Glomerular visceral epithelial cell (primary cell): ENCODE measurements around the gene MTA1.

ENCODE experiments used
- DNase-seq: peaks from one replicate; pipeline ENCODE4 v3.0.0-alpha.2; 2016; ENCODE audit errors: extremely low spot score

MTA1 gene

DNA sequence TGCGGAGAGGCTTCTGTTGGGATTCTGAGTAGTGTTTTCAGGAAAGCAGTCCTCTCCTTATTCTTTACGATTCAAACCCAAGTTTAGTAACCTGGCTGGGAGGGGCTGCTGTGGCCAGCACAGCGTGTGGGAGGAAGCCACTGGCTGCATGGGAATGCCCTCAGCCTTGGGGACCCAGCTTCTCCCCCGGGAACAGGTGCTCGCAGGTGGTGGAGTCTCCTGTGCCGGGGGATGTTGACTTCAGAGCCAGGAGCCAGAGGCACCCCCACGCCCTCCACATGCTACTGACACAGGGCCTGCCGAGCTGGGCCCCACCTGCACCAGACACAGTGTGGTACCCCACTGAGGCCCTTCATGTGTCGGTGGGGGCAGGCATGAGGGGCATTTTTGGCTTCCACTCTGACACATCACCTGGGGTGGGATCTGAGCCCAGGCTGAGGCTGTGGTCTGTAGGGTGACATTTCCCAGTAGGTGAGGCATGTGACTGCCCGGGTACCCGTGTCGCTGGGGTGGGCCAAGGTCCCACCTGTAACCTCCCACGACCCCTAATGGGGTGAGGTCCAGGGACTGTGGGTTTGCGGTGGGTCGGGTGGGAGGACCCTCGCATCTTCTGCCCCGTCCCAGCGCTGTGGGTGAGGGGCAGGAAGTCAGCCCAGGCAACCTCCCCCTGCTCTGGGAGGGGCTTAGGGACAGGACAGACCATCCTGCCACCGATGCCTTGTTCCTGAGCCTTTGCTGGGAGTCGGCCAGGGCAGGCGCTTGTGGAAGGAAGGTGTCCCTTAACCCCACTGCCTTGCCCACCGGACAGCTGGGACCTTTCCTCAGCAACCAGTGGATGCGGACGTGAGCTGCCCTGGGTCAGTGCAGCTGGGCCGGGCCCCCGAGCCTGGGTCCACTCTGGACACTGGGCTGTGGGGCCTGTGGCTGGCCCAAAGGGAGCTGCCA, 26.5 kb downstream of the MTA1 start:
- DNase-seq, result no peak

DNA sequence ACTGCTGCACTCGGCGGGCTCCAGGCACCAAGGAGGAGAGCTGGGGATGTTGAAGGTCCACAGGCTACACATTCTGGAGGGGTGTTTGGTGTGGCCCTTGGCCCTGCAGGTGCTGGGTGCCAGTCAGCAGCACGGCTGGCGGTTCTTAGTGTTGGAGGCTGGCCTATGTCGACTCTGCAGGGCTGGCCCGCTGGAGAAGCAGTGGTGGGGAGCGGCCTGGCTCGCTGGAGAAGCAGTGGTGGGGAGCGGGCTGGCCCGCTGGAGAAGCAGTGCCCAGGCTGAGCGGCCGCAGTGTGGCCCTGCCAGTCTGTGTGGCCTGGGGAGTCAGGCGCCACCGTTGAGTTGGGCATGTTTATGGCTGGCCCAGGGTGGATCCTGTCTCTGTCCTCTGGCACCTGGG, 27.3 kb downstream of the MTA1 start:
- DNase-seq, result no peak

DNA sequence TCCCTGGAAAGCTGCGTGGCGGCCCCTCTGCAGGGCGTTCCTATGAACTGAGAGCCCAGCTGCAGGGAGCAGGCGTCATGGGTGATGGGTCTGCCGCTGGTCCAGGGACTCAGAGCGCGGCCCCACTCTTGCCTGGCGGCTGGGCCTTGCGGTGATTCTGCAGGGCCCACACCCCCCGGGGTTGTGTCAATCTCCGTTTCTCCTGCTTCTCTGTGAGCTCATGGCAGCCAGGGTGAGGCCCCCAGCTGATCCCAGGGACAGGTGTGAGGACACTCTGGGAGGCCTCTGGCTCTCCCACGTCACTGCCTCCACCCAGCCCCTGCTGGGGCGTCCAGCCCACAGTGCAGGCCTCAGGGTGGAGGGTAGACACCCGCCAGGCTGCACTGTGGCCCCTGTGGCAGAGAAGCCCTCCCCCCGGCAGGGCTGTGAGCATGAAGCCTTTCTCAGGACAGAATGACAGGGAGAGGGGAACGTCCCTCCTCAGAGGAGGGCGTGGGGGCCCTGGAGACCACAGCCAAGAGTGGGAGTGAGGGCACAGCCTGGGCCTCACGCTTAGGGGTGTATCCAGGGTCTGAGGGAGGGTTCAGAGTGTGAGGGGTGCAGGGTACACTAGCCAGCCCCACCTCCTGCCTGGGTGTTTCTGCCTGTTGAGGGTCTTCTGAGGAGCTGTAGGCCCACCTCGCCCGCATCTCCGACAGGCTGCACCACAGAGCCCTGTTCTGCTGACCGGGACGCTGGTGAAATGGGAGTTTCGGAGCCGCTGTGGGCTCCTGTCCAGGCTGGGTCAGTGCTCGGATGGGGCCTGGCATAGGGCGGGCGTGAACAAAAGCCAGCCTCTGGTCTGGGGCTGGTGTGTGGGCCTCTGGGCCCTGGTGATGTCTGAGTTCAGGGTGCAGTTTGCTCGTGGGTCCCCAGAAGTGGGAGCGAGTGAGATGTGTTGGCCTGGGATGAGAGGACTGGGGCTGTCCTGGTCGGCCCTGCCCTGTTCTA, 28.3 kb downstream of the MTA1 start:
- DNase-seq, result no peak

DNA sequence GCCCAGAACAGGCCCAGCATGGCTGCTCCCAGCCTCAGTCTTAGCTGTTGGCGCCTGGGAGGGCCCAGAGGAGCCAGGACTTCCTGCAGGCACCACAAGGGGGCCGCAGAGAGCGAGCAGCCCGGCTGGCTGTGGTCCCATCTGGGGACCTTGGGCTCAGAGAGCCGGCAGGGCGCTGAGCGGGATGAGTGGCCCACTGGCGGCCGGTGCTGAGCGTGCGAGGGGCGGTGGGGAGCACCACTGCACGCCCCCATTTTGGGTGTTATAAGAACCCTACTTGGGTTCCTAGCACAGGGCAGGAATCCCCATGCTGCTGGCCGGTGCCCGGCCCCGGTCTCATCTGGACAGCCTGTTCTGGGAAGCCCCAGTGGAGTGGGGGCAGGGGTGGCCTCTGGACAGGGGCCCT, 29.1 kb downstream of the MTA1 start:
- peak; percentile 43 for DNase-seq

DNA sequence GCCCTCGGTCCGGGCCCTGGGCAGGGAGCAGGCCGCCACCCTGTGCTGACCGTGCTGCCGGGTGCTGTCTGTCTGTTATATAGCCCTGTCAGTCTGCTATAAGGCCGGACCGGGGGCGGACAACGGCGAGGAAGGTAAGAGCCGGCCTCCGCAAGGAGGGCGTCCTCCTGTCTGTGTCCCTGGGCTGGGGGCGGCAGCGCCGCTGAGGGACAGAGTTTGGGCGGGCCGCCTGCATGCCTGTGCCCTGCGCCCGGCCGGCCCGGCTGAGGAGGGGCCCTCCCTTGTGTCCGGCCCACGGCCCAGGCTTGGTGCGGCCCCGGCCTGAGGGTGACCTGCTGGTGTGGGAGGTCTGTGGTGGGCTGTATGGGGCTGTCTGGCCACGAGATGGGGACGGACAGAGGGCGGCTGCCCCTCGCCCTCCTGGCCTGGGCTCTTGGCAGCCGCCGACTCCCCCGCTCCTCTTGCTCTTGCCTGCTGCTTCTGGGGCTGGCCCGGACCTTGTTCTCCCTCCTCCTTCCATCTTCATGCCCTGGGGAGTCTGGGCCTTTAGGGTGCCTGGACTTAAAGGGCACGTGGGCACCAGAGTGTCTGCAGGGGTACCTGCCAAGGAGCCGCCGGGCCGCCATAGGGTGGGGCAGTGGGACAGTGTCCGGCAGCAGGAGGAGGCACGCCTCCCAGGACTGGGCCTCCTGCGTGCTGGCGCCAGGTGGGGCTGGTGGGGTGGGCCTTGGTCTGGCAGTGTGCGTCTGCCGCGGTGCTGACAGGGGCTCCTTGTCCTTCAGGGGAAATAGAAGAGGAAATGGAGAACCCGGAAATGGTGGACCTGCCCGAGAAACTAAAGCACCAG, 29.9 kb downstream of the MTA1 start:
- DNase-seq, result no peak

DNA sequence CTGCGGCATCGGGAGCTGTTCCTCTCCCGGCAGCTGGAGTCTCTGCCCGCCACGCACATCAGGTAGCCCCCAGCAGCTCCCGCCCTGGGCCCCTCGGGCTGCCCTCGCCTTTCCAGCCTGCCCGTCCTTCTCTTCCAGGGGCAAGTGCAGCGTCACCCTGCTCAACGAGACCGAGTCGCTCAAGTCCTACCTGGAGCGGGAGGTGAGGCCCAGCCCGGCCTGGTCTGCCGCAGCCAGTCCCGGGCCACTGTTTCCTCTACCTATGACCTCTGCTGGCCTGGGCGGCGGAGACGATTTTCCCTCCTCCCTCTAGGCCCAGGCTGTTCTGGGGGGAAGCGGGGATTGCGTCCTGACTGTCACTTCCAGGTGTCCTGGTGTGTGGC, 30.5 kb downstream of the MTA1 start:
- DNase-seq, result no peak

DNA sequence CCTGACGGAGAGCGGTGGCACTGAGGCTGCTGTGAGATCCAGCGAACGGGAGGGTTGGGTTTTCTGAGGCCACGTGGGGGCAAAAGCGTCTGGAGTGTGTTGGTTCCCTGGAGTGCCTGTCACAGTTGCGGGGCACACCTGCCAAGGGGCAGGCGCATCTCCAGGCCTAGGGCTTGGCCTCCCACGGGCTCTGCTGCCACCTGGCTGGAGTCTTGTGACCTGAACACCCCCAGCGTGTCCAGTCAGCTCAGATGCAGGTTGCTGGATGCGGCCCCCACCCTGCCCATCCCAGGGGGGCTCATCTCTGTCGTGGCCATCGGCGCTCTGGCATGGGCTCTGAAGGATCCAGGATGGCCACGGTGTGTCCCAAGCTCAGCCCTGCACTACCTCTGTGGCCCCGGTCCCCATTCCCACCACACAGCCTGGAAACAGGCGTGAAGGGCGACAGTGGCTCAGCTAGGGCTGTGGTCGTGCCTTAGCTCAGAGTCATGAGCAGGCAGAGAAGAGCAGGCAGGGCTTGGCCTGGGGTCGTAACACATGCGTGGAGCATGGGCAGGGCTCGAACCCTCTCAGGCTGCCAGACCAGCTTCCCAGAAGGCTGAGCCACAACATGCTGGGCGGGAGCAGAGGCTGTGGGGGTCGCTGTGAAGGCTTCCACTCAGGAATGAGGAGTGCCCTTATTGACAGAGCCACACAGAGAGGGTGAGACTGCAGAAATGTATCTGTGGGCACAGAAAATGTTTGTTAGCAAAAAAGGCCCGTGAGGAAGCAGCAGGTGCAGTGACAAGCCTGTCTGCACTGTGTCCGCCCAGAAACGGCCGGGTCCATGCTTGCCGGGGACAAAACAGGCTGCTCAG, 31.5 kb downstream of the MTA1 start:
- DNase-seq, result no peak

DNA sequence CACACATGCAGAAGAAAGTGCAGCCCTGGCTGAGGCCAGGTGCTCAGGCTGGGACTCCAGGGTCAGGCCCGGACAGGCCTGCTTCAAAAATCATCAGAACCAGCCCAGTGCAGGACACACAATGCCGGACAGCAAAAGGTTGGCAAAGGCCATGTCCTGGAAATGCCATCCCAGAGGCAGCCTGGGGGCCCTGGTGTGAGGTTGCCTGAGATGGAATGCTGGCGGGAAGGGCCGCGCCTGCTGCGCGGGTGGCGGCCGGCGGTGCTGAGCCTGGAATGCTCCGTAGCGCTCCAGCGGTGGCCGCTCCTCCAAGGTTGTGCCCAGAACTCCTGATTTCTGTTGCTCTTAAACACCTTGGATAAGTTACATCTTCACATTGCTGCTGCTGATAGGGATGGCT, 33.3 kb downstream of the MTA1 start:
- DNase-seq, result no peak

DNA sequence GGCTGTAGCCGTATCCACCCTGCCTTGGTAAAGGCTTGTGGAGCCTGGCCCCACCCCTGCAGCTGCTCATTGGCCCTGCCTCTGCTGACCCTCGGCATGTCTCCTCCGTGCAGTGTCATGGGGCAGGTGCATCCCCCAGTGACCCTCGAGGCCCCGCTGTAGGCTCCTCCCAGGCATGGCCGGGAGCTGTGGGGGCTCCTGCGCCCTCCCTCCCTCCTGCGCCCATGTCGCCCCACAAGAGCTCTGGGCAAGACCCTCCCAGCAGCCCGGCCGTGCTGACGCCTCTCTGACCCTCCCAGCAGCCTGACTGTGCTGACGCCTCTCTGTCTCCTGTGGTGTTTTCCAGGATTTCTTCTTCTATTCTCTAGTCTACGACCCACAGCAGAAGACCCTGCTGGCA, 34.2 kb downstream of the MTA1 start:
- no peak for DNase-seq

DNA sequence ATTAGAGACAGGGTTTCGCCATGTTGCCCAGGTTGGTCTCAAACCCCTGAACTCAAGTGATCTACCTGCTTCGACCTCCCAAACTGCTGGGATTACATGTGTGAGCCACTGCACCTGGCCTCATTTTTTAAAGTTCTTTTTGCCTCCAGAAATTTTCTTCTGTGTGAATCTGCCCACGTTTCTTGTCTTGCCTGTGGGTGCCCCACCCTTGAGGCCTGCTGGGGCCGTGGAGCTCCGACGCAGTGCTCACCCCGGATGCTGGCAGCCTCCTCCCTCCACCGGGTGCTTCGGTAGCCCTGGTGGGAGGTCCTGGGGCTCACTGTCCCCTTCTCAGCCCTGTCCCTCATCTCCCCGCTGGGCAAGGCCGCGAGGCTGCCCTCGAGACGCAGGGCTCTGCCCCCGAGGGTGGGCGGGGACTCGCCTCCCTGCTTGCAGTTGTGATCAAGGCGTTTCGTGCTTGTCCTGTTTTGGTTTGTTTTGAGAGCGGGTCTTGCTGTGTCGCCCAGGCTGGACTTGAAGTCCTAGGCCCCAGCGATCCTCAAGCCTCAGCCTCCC, 35.5 kb downstream of the MTA1 start:
- no peak for DNase-seq

DNA sequence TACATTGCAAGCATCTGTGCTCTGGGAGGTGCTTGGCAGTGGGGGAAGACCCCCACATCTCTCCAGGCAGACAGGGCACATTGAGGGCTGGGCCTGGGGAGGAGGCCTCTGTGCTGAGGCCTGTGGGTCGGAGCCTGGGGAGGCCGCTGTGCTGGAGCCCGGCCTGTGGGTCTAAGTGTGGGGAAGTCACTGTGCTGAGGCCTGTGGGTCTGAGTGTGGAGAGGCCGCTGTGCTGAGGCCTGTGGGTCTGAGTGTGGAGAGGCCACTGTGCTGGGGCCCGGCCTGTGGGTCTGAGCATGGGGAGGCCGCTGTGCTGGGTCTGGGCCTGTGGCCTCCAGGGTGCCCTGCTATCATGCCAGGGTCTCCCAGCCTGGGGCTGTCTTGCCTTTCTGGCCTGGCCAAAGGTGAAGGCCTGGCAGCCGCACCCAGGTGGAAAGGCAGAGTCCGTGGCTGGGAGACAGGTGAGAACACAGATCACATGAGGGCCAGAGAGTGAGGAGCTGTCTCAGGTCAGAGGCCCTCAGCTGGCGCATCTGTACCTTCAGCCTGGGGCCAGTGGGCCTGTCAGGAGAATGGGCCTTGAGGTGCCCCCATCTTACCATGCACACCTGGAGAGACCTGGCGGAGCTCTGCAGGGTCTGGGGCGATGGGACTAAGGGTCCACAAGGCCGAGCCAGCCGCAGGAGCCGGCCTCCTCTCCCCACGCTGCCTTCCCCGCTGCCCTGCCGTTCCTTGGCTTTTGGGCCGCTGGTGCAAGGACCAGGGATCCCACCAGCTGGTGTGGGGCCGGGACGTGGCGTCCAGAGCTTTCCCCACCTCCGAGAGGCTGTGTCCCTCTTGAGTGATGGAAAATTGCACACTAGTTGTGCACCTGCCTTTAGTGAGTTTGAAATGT, 36.4 kb downstream of the MTA1 start:
- no peak for DNase-seq

DNA sequence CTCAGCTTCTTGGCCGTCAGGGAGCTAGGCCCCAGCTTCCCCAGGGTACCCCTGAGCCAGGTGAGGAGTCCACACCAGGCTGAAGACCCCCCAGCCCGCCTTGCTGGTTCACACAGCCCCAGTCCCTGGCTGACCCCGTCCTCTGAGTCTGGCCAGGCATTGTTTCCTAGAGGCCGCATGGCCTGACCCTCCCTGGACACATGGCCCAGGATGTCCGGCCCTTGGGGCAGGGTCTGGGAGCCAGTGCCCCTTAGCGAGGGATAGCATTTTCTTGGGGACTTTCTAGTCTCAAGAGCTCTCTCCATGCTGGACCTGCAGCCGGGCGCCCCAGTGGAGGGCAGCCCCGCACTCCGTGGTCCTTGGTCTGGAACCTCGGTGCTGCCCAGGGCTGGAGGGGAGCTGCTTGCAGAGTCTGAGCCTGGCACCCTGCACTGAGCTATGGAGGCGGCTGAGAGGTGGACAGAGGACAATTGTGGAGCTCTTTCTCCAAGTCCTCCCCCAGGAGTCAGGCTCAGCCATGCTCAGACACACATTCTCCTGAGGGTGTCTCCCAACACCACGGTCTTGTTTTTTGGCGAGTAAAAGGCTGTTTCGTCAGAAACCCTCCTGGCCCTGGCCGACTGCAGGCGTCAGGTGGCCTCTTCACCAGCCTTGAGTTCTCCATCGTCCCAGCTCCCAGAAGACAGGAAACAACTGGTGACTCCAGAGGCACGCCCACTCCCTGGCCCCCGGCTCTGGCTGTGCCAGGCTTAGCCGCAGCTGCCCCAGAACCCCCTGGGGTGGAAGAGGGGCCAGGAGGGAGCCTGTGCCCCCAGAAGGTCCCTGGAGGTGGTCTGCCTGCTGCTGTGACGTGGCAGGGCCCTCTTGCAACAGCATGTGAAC, 37.4 kb downstream of the MTA1 start:
- no peak for DNase-seq

DNA sequence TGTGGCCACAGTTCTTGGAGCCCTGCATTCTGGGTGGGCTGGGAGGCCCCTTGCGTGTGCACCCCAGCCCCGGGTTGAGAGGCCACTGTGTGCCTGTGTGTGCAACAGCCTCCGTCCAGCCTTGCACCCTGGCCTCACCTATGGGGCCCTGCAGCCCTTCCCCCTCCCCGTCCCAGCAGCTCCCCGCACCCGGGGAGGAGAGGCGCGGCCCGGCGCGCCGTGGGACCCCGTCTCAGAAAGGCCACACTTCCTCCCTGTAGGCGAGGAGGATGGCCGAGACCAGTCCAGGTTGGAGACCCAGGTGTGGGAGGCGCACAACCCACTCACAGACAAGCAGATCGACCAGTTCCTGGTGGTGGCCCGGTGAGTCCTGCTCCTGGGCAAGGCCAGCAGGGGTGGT, 38.4 kb downstream of the MTA1 start:
- DNase-seq, result no peak

DNA sequence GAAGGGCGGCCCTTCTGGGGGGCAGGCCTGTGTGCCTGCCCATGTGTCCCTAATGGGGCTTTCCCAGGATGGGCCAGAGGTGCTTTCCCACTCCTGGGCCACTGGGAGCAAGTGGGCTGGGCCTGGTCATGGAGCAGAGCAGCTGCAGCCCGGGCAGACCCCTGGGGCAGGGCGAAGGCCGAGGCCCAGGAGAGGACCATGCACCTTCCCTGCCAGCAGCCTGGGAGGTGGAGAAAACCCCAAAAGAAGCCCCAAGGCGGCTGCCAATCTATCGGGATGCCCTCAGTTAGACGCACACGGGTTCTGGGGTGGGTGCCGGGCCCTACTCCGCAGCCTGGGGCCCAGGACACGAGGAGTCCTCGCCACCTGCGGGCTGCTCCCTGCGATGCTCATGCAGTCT, 38.9 kb downstream of the MTA1 start:
- DNase-seq, result no peak

DNA sequence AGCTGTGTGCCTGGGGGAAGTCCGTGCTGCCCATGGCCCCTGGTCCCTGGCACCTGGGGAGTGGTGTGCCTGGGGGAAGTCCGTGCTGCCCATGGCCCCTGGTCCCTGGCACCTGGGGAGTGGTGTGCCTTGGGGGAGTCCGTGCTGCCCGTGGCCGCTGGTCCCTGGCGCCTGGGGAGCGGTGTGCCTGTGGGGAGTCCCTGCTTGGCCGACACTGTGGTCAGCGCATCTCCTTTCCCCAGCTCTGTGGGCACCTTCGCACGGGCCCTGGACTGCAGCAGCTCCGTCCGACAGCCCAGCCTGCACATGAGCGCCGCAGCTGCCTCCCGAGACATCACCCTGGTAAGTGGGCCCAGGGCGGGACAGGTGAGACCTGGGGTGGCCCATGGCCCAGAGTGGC, 40.5 kb downstream of the MTA1 start:
- DNase-seq, result no peak

DNA sequence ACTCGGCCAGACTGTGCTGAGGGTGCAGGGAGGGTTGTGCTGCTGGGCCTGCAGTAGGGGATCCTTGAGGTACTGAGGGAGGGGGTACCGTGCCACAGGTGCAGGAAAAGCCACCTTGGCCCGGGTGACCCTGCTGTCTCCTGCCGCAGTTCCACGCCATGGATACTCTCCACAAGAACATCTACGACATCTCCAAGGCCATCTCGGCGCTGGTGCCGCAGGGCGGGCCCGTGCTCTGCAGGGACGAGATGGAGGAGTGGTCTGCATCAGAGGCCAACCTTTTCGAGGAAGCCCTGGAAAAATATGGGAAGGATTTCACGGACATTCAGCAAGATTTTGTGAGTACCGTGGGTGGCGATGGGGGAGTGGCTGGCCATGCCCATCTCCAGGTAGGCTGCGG, 41.0 kb downstream of the MTA1 start:
- DNase-seq, result no peak

DNA sequence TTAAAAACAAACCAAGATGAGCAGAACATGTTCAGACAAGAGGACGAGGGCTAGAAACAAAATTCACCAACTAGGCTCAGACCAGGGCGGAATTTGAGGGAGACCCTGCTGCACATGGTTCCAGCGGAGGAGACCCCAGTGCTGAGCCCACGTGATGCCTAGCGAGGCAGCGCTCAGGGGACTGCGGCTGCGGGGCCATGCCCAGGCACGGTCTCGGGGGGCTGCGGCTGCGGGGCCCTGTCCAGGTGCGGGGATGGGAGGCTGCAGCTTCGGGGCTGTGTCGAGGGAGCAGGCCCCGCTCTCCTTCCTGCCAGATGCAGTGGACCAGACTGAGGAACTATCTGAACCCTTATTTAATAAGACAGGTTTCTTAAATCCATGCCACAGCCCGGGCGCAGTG, 42.3 kb downstream of the MTA1 start:
- no peak for DNase-seq

DNA sequence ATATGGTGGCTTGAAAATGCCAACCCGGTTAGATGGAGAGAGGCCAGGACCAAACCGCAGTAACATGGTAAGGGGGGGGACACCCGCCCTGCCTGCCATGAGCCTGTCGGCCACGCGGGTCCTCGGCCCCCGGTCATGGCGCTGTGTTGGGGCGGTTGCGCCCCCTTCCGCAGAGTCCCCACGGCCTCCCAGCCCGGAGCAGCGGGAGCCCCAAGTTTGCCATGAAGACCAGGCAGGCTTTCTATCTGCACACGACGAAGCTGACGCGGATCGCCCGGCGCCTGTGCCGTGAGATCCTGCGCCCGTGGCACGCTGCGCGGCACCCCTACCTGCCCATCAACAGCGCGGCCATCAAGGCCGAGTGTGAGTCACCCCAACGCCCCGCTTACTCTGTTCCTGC, 44.9 kb downstream of the MTA1 start:
- DNase-seq, result no peak
